GM06990 (cell line): Measurements from ENCODE around the gene PMPCA.

Source experiments
- DNase-seq: peaks from one replicate; pipeline ENCODE4 v3.0.0-alpha.2; 2011; ENCODE audit not compliant: insufficient read length; ENCODE audit errors: extremely low read depth
- H3K27me3 ChIP-seq: replicated peaks from 2 replicates; pipeline ENCODE4 v1.6.0; 2011; ENCODE audit warnings: low read length; ENCODE audit not compliant: control insufficient read depth, insufficient read depth
- H3K36me3 ChIP-seq: 2 replicates; pipeline ENCODE4 v1.5.1; 2011; ENCODE audit warnings: low read length; ENCODE audit not compliant: control insufficient read depth, insufficient read depth
- H3K4me3 ChIP-seq: replicated peaks from 2 replicates; pipeline ENCODE4 v1.5.1; 2011; ENCODE audit warnings: low read depth, mild to moderate bottlenecking, control low read depth, low read length
- CTCF ChIP-seq: IDR thresholded peaks from 2 replicates; pipeline ENCODE4 v1.5.1; 2011; ENCODE audit warnings: low read length, control low read depth, mild to moderate bottlenecking, inconsistent platforms; ENCODE audit not compliant: insufficient read depth, poor library complexity, severe bottlenecking

Gene PMPCA

GRCh38 chr9:136398286-136398685 lies 12.2 kb upstream of the PMPCA start:
- Histone ChIP-seq H3K36me3 (peaks cover 36% of the 10 kb centered on the region), H3K4me3 (peak overlapping the region; percentile 90), H3K27me3 (no peaks in the 10 kb centered on the region)
- no peak for DNase-seq
- TF ChIP-seq CTCF: no peak

- no peaks in the 10 kb centered on the region for H3K27me3 ChIP-seq
- peak; percentile 61 for DNase-seq
- TF ChIP-seq CTCF: no peak
- peak overlapping the region; percentile 90 for H3K4me3 ChIP-seq
- H3K36me3 ChIP-seq: peaks cover 32% of the 10 kb centered on the region
These were observed 11.1 kb upstream of the PMPCA start for GRCh38 chr9:136399176-136400037.

- Histone ChIP-seq H3K27me3 (no peaks in the 10 kb centered on the region), H3K4me3 (peak within 1 kb of the TSS; percentile 90), H3K36me3 (peaks cover 27% of the 10 kb centered on the region)
- peak; percentile 94 for DNase-seq
- TF ChIP-seq CTCF: peak; percentile 58
These were observed 10.2 kb upstream of the PMPCA start, which contains the start of gene SNAPC4 for GRCh38 chr9:136400038-136400834. Gene SNAPC4, minus strand, starts transcription at chr9:136400170. Its CDS starts 1,742 bp downstream, at chr9:136398428.

- H3K4me3 ChIP-seq: no peak overlapping the region
- no peaks in the 10 kb centered on the region for H3K27me3 ChIP-seq
- DNase-seq: no peak
- no peak for TF ChIP-seq CTCF
- H3K36me3 ChIP-seq: peaks cover 17% of the 10 kb centered on the region
These were observed 9.1 kb upstream of the PMPCA start for GRCh38 chr9:136401173-136401922.

GRCh38 chr9:136402067-136402466 lies 8.4 kb upstream of the PMPCA start:
- H3K27me3 ChIP-seq: no peaks in the 10 kb centered on the region
- no peak for TF ChIP-seq CTCF
- H3K36me3 ChIP-seq: peaks cover 16% of the 10 kb centered on the region
- no peak overlapping the region for H3K4me3 ChIP-seq
- no peak for DNase-seq
